ENCODE measurements around the gene PLA2G2F.
A peak's percentile ranks its signal among the peaks of the same experiment; 100 is the strongest.

The PLA2G2F gene

GRCh38 chr1:20142001-20142710 is 3.0 kb downstream of the PLA2G2F start:
- no peak for DNase-seq (ENCODE audit: low read depth in 1 of 2, low spot score in 1 of 2)

- DNase-seq (ENCODE audit: low read depth in 1 of 2, low spot score in 1 of 2): no peak
These were observed 4.2 kb downstream of the PLA2G2F start for GRCh38 chr1:20143318-20143717.

GRCh38 chr1:20143734-20144565 is 4.8 kb downstream of the PLA2G2F start:
- DNase-seq (ENCODE audit: low read depth in 1 of 2, low spot score in 1 of 2): no peak

GRCh38 chr1:20147846-20148570 is 8.9 kb downstream of the PLA2G2F start:
- DNase-seq (ENCODE audit: low read depth in 1 of 2, low spot score in 1 of 2): no peak

- DNase-seq (ENCODE audit: low read depth in 1 of 2, low spot score in 1 of 2): no peak
These were observed 9.7 kb downstream of the PLA2G2F start for GRCh38 chr1:20148571-20149500.

- no peak for DNase-seq (ENCODE audit: low read depth in 1 of 2, low spot score in 1 of 2)
These were observed 10.6 kb downstream of the PLA2G2F start for GRCh38 chr1:20149601-20150325.

GRCh38 chr1:20150326-20150705 is 11.2 kb downstream of the PLA2G2F start:
- DNase-seq (ENCODE audit: low read depth in 1 of 2, low spot score in 1 of 2): no peak

GRCh38 chr1:20150969-20151368 is 11.8 kb downstream of the PLA2G2F start:
- DNase-seq (ENCODE audit: low read depth in 1 of 2, low spot score in 1 of 2): no peak

GRCh38 chr1:20151906-20152598 is 12.9 kb downstream of the PLA2G2F start:
- peak; percentile 56 to 65 for DNase-seq (ENCODE audit: low read depth in 1 of 2, low spot score in 1 of 2)

- no peak for DNase-seq (ENCODE audit: low read depth in 1 of 2, low spot score in 1 of 2)
These were observed 13.4 kb downstream of the PLA2G2F start for GRCh38 chr1:20152599-20152930.

- DNase-seq (ENCODE audit: low read depth in 1 of 2, low spot score in 1 of 2): no peak
These were observed 13.9 kb downstream of the PLA2G2F start for GRCh38 chr1:20153000-20153418.

- DNase-seq (ENCODE audit: low read depth in 1 of 2, low spot score in 1 of 2): no peak
These were observed 15.2 kb downstream of the PLA2G2F start for GRCh38 chr1:20154301-20154831.

- no peak for DNase-seq (ENCODE audit: low read depth in 1 of 2, low spot score in 1 of 2)
These were observed 19.4 kb downstream of the PLA2G2F start for GRCh38 chr1:20158358-20159070.

- DNase-seq (ENCODE audit: low read depth in 1 of 2, low spot score in 1 of 2): no peak
These were observed 20.9 kb downstream of the PLA2G2F start for GRCh38 chr1:20160034-20160433.

GRCh38 chr1:20164694-20165202 is 25.6 kb downstream of the PLA2G2F start:
- no peak for DNase-seq (ENCODE audit: low read depth in 1 of 2, low spot score in 1 of 2)

GRCh38 chr1:20165522-20165951 is 26.4 kb downstream of the PLA2G2F start:
- no peak for DNase-seq (ENCODE audit: low read depth in 1 of 2, low spot score in 1 of 2)

GRCh38 chr1:20166051-20166450 is 26.9 kb downstream of the PLA2G2F start:
- DNase-seq (ENCODE audit: low read depth in 1 of 2, low spot score in 1 of 2): no peak

GRCh38 chr1:20167126-20167525 is 28.0 kb downstream of the PLA2G2F start:
- no peak for DNase-seq (ENCODE audit: low read depth in 1 of 2, low spot score in 1 of 2)
